HAP-1 (cell line): Measurements from ENCODE around the gene FDX2.
A peak's percentile ranks its signal among the peaks of the same experiment; 100 is the strongest.

Experiments
- DNase-seq, 2 experiments: peaks; one replicate each; pipeline ENCODE4 v3.0.0-alpha.2; 2016 to 2020; ENCODE audit warnings: low spot score in 2 of 2
- H3K27me3 ChIP-seq: fragments of 250-450 bp; sonication (Bioruptor Pico); 2 replicates; pipeline ENCODE4 v1.5.1; 2020; ENCODE audit warnings: low read depth, mild to moderate bottlenecking, moderate library complexity
- H3K36me3 ChIP-seq: fragments of 250-450 bp; sonication (Bioruptor Pico); replicated peaks from 2 replicates; pipeline ENCODE4 v1.5.1; 2020; ENCODE audit warnings: mild to moderate bottlenecking
- H3K4me1 ChIP-seq: fragments of 250-450 bp; sonication (Bioruptor Pico); 2 replicates; pipeline ENCODE4 v1.5.1; 2020; ENCODE audit warnings: mild to moderate bottlenecking
- H3K4me3 ChIP-seq: fragments of 250-450 bp; sonication (Bioruptor Pico); 2 replicates; pipeline ENCODE4 v1.5.1; 2020; ENCODE audit warnings: mild to moderate bottlenecking, moderate library complexity
- H3K9me3 ChIP-seq: fragments of 250-450 bp; sonication (Bioruptor Pico); 2 replicates; pipeline ENCODE4 v1.5.1; 2020; ENCODE audit warnings: mild to moderate bottlenecking, moderate library complexity
- in situ Hi-C: fragments of 300-500 bp; cut with MboI; formaldehyde crosslinking; loops from 3 replicates; pipeline ENCODE4 v1.14.3; 2020; ENCODE audit warnings: low sequenced_read_pairs, inconsistent platforms, mixed read lengths

The FDX2 gene

GRCh38 chr19:10325732-10326131 is 9.9 kb upstream of the FDX2 start:
- Histone ChIP-seq H3K36me3 (peaks cover 91% of the 10 kb centered on the region), H3K4me1 (no peaks in the 10 kb centered on the region), H3K9me3 (no peaks in the 10 kb centered on the region), H3K4me3 (no peak overlapping the region), H3K27me3 (no peaks in the 10 kb centered on the region)
- in situ Hi-C loops, result no loop called here
- DNase-seq, result no peak

- no peaks in the 10 kb centered on the region for H3K27me3 ChIP-seq
- H3K9me3 ChIP-seq, result no peaks in the 10 kb centered on the region
- H3K4me1 ChIP-seq, result no peaks in the 10 kb centered on the region
- DNase-seq, result no peak
- H3K36me3 ChIP-seq, result peaks cover 78% of the 10 kb centered on the region
- no peak overlapping the region for H3K4me3 ChIP-seq
- in situ Hi-C loops, result no loop called here
These were observed 6.3 kb upstream of the FDX2 start for GRCh38 chr19:10321874-10322835.

GRCh38 chr19:10321417-10321797 is 5.6 kb upstream of the FDX2 start:
- Histone ChIP-seq H3K4me3 (no peak overlapping the region), H3K9me3 (no peaks in the 10 kb centered on the region), H3K36me3 (peaks cover 77% of the 10 kb centered on the region), H3K4me1 (no peaks in the 10 kb centered on the region), H3K27me3 (no peaks in the 10 kb centered on the region)
- in situ Hi-C loops, result no loop called here
- no peak for DNase-seq

- no peaks in the 10 kb centered on the region for H3K27me3 ChIP-seq
- in situ Hi-C loops, result no loop called here
- H3K36me3 ChIP-seq, result peaks cover 73% of the 10 kb centered on the region
- no peaks in the 10 kb centered on the region for H3K9me3 ChIP-seq
- H3K4me1 ChIP-seq, result peaks cover 5% of the 10 kb centered on the region; the same call in 1 of the 2 replicates
- no peak for DNase-seq
- no peak overlapping the region for H3K4me3 ChIP-seq
These were observed 5.0 kb upstream of the FDX2 start for GRCh38 chr19:10320602-10321416.

- Histone ChIP-seq H3K4me3 (no peak overlapping the region), H3K9me3 (no peaks in the 10 kb centered on the region), H3K27me3 (no peaks in the 10 kb centered on the region), H3K4me1 (peaks cover 5% of the 10 kb centered on the region; the same call in 1 of the 2 replicates), H3K36me3 (peaks cover 61% of the 10 kb centered on the region)
- DNase-seq, result no peak
- in situ Hi-C loops, result no loop called here
These were observed 3.2 kb upstream of the FDX2 start for GRCh38 chr19:10318807-10319682.

GRCh38 chr19:10317857-10318462 is 2.1 kb upstream of the FDX2 start:
- no peak for DNase-seq
- peaks cover 5% of the 10 kb centered on the region; the same call in 1 of the 2 replicates for H3K4me1 ChIP-seq
- in situ Hi-C loops, result no loop called here
- no peaks in the 10 kb centered on the region for H3K9me3 ChIP-seq
- H3K4me3 ChIP-seq, result no peak overlapping the region
- H3K36me3 ChIP-seq, result peaks cover 53% of the 10 kb centered on the region
- H3K27me3 ChIP-seq, result no peaks in the 10 kb centered on the region

- H3K4me3 ChIP-seq, result no peak overlapping the region
- no peaks in the 10 kb centered on the region for H3K9me3 ChIP-seq
- H3K27me3 ChIP-seq, result no peaks in the 10 kb centered on the region
- no peak for DNase-seq
- H3K4me1 ChIP-seq, result peaks cover 5% of the 10 kb centered on the region; the same call in 1 of the 2 replicates
- in situ Hi-C loops, result no loop called here
- peaks cover 46% of the 10 kb centered on the region for H3K36me3 ChIP-seq
These were observed 1.4 kb upstream of the FDX2 start for GRCh38 chr19:10317045-10317856.

- H3K9me3 ChIP-seq, result no peaks in the 10 kb centered on the region
- peak overlapping the region; percentile 75 for H3K4me3 ChIP-seq
- no peaks in the 10 kb centered on the region for H3K27me3 ChIP-seq
- peaks cover 38% of the 10 kb centered on the region for H3K36me3 ChIP-seq
- DNase-seq, result peak in 1 of 2 experiments; percentile 32
- peaks cover 5% of the 10 kb centered on the region; the same call in 1 of the 2 replicates for H3K4me1 ChIP-seq
- in situ Hi-C loops, result no loop called here
These were observed 622 bp upstream of the FDX2 start for GRCh38 chr19:10316229-10317044.

- no peaks in the 10 kb centered on the region for H3K27me3 ChIP-seq
- no peaks in the 10 kb centered on the region; the same call in 1 of the 2 replicates for H3K4me1 ChIP-seq
- no peak within 1 kb of the TSS for H3K4me3 ChIP-seq
- H3K36me3 ChIP-seq, result peaks cover 4% of the 10 kb centered on the region; the same call in 1 of the 2 replicates
- in situ Hi-C loops, result no loop called here
- DNase-seq, result no peak
- no peaks in the 10 kb centered on the region for H3K9me3 ChIP-seq
These were observed 6.4 kb downstream of the FDX2 start, which contains the start of gene ZGLP1 for GRCh38 chr19:10309423-10309822. ZGLP1 (minus strand) TSS chr19:10309815.

- in situ Hi-C loops, result no loop called here
- Histone ChIP-seq H3K27me3 (no peaks in the 10 kb centered on the region), H3K4me1 (no peaks in the 10 kb centered on the region), H3K4me3 (no peak overlapping the region), H3K9me3 (no peaks in the 10 kb centered on the region), H3K36me3 (no peaks in the 10 kb centered on the region)
- DNase-seq, result no peak
These were observed 9.5 kb downstream of the FDX2 start for GRCh38 chr19:10306327-10306726.

GRCh38 chr19:10305139-10305806 is 10.5 kb downstream of the FDX2 start:
- no peaks in the 10 kb centered on the region for H3K4me1 ChIP-seq
- no peaks in the 10 kb centered on the region for H3K27me3 ChIP-seq
- no peak for DNase-seq
- no peaks in the 10 kb centered on the region for H3K9me3 ChIP-seq
- H3K4me3 ChIP-seq, result no peak overlapping the region
- H3K36me3 ChIP-seq, result no peaks in the 10 kb centered on the region
- in situ Hi-C loops, result no loop called here
